ENCODE data around the gene EXOC3L4. TPM values are rescaled to one million over a fixed set of nuclear protein-coding genes. Genes with fewer than 3 reads are reported as not detected.

Gene EXOC3L4
- total and polyA plus RNA-seq, 2 donors (not counting 1 experiment from before 2014, with no cell fraction given) = 0.39 to 0.50 TPM

DNA sequence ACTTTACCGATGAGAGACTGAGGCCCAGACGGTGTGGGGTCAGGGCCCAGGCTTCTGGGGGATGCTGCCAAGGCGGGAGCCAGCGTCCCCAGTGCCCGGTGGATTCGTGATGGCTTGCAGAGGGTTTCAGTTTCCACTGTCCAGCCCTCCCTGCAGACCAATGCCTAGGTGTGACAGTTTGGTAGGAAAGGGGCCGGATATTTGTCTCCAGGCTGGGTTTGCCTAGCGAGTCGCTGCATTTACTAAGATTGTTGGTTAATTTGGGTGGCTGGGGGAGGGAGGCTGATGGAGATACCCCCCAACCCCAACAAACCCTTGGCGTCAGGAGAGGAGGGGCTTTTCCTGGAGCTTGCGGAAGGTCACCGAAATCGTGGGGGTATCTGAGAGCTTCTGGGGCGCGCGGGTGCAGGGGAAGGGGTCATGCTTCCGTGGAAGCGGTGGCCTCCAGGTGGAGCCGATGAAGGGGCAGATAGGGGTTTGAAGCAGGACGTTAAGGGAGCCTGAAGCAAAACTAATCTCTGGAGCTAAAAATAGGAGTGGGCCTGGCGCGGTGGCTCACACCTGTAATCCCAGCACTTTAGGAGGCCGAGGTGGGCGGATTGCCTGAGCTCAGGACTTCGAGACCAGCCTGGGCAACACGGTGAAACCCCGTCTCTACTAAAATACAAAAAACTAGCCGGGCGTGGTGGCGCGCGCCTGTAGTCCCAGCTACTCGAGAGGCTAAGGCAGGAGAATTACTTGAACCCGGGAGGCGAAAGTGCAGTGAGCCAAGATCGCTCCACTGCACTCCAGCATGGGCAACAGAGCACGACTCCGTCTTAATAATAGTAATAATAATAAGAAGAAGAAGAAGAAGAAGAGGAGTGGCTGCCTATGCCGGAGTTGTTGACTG lies 36.1 kb upstream of the EXOC3L4 start:
- no peak for TF ChIP-seq EZH2 (IDR thresholded peaks at IDR 0.05; ENCODE audit: low read length, missing control alignments)
- TF ChIP-seq, protein P1, sequence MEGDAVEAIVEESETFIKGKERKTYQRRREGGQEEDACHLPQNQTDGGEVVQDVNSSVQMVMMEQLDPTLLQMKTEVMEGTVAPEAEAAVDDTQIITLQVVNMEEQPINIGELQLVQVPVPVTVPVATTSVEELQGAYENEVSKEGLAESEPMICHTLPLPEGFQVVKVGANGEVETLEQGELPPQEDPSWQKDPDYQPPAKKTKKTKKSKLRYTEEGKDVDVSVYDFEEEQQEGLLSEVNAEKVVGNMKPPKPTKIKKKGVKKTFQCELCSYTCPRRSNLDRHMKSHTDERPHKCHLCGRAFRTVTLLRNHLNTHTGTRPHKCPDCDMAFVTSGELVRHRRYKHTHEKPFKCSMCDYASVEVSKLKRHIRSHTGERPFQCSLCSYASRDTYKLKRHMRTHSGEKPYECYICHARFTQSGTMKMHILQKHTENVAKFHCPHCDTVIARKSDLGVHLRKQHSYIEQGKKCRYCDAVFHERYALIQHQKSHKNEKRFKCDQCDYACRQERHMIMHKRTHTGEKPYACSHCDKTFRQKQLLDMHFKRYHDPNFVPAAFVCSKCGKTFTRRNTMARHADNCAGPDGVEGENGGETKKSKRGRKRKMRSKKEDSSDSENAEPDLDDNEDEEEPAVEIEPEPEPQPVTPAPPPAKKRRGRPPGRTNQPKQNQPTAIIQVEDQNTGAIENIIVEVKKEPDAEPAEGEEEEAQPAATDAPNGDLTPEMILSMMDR (conservative IDR thresholded peaks at IDR 0.05 in 1 of 2, IDR thresholded peaks at IDR 0.05 in 1 of 2; ENCODE audit: low read depth in 1 of 2, low read length in 2 of 2) = no peak
- H4K20me1 ChIP-seq (ENCODE audit: control insufficient read depth, extremely low read depth, insufficient read depth, low read length) = peaks cover 2% of the 10 kb centered on the region
- H3K9ac ChIP-seq (ENCODE audit: insufficient read depth, low read length) = peak overlapping the region; percentile 74
- no peaks in the 10 kb centered on the region for H3K9me3 ChIP-seq (ENCODE audit: control insufficient read depth, insufficient read depth, low read depth, low read length)
- peaks cover 34% of the 10 kb centered on the region for H3K79me2 ChIP-seq (ENCODE audit: control insufficient read depth, insufficient read depth, low read length)
- peak overlapping the region; percentile 100 for H3K4me2 ChIP-seq (ENCODE audit: extremely low read depth, insufficient read depth, low read length)
- peak overlapping the region; percentile 64 for H3K27ac ChIP-seq (ENCODE audit: insufficient read depth, low read length)
- no peaks in the 10 kb centered on the region for H3K27me3 ChIP-seq (ENCODE audit: control insufficient read depth, insufficient read depth, low read length)
- H3K4me1 ChIP-seq (ENCODE audit: control insufficient read depth, extremely low read depth, insufficient read depth, low read length) = peaks cover 2% of the 10 kb centered on the region
- H3K36me3 ChIP-seq (ENCODE audit: control insufficient read depth, insufficient read depth, low read length) = no peaks in the 10 kb centered on the region
- H2AFZ ChIP-seq (ENCODE audit: low read length) = peak overlapping the region; percentile 93
- peak in 1 of 2 donors; percentile 14 for DNase-seq (ENCODE audit: low read depth in 2 of 2)
- peak overlapping the region; percentile 84 to 94 (median 87) for H3K4me3 ChIP-seq (replicated peaks in 1 of 4; ENCODE audit: control extremely low read depth in 1 of 4, insufficient read depth in 1 of 4, low read depth in 3 of 4, low read length in 4 of 4)

DNA sequence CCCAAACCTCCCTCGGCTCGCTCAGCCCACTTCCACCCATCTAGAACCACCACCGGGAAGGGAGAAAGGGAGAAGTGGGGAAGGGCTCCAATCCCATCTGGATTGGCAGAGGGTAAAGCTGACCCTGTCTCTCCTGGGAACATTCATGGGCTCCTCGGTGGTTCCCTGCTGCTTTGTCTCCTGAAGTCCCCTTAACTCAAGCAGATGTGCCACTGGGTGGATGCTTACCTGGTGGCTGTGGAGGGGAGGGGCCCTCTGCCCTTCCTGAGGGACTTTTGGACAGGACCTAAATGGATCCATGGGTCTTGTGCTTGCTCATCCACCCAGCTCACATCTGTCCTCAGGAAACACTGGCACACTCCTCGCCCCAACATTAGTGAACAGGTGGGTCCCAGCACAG lies 35.0 kb upstream of the EXOC3L4 start:
- TF ChIP-seq, protein P1 (conservative IDR thresholded peaks at IDR 0.05 in 1 of 2, IDR thresholded peaks at IDR 0.05 in 1 of 2; ENCODE audit: low read depth in 1 of 2, low read length in 2 of 2) = no peak
- TF ChIP-seq EZH2 (IDR thresholded peaks at IDR 0.05; ENCODE audit: low read length, missing control alignments) = no peak
- H3K4me2 ChIP-seq (ENCODE audit: extremely low read depth, insufficient read depth, low read length) = no peak overlapping the region
- peaks cover 2% of the 10 kb centered on the region for H4K20me1 ChIP-seq (ENCODE audit: control insufficient read depth, extremely low read depth, insufficient read depth, low read length)
- no peaks in the 10 kb centered on the region for H3K9me3 ChIP-seq (ENCODE audit: control insufficient read depth, insufficient read depth, low read depth, low read length)
- H2AFZ ChIP-seq (ENCODE audit: low read length) = no peak overlapping the region
- H3K36me3 ChIP-seq (ENCODE audit: control insufficient read depth, insufficient read depth, low read length) = no peaks in the 10 kb centered on the region
- H3K27me3 ChIP-seq (ENCODE audit: control insufficient read depth, insufficient read depth, low read length) = no peaks in the 10 kb centered on the region
- H3K27ac ChIP-seq (ENCODE audit: insufficient read depth, low read length) = no peak overlapping the region
- H3K4me3 ChIP-seq (replicated peaks in 1 of 4; ENCODE audit: control extremely low read depth in 1 of 4, insufficient read depth in 1 of 4, low read depth in 3 of 4, low read length in 4 of 4) = peak overlapping the region in 1 of 4 experiments; percentile 20
- H3K79me2 ChIP-seq (ENCODE audit: control insufficient read depth, insufficient read depth, low read length) = peaks cover 24% of the 10 kb centered on the region
- no peak for DNase-seq (ENCODE audit: low read depth in 2 of 2)
- peaks cover 2% of the 10 kb centered on the region for H3K4me1 ChIP-seq (ENCODE audit: control insufficient read depth, extremely low read depth, insufficient read depth, low read length)
- no peak overlapping the region for H3K9ac ChIP-seq (ENCODE audit: insufficient read depth, low read length)

DNA sequence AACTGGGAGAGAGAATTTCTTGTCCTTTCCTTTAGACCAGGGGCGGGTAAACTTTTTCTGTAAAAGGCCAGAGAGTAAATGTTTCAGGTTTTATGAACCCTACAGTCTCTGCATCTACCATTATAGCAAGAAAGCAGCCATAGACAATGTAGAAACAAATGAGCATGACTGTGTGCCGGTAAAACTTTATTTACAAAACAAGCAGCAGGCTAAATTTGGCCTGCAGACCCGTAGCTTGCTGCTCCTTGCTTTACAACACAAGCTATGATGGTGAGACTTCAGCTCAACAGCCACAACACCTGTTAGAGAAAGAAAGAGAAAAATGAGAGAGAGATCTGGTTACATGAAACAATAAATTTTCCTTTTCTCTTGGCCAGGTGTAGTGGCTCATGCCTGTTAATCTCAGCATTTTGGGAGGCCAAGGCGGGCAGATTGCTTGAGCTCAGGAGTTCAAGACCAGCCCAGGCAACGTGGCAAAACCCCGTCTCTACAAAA lies 33.0 kb upstream of the EXOC3L4 start:
- Histone ChIP-seq H3K36me3 (ENCODE audit: control insufficient read depth, insufficient read depth, low read length) (no peaks in the 10 kb centered on the region), H3K4me3 (replicated peaks in 1 of 4; ENCODE audit: control extremely low read depth in 1 of 4, insufficient read depth in 1 of 4, low read depth in 3 of 4, low read length in 4 of 4) (no peak overlapping the region)

More for the DNA sequence above, 33.0 kb upstream of the EXOC3L4 start:
- Histone ChIP-seq H2AFZ (ENCODE audit: low read length) (no peak overlapping the region), H4K20me1 (ENCODE audit: control insufficient read depth, extremely low read depth, insufficient read depth, low read length) (no peaks in the 10 kb centered on the region), H3K9ac (ENCODE audit: insufficient read depth, low read length) (no peak overlapping the region), H3K27ac (ENCODE audit: insufficient read depth, low read length) (no peak overlapping the region), H3K79me2 (ENCODE audit: control insufficient read depth, insufficient read depth, low read length) (peaks cover 5% of the 10 kb centered on the region), H3K4me1 (ENCODE audit: control insufficient read depth, extremely low read depth, insufficient read depth, low read length) (peaks cover 2% of the 10 kb centered on the region), H3K4me2 (ENCODE audit: extremely low read depth, insufficient read depth, low read length) (no peak overlapping the region), H3K9me3 (ENCODE audit: control insufficient read depth, insufficient read depth, low read depth, low read length) (no peaks in the 10 kb centered on the region), H3K27me3 (ENCODE audit: control insufficient read depth, insufficient read depth, low read length) (no peaks in the 10 kb centered on the region)
- no peak for TF ChIP-seq EZH2 (IDR thresholded peaks at IDR 0.05; ENCODE audit: low read length, missing control alignments)
- TF ChIP-seq, protein P1 (conservative IDR thresholded peaks at IDR 0.05 in 1 of 2, IDR thresholded peaks at IDR 0.05 in 1 of 2; ENCODE audit: low read depth in 1 of 2, low read length in 2 of 2) = no peak
- DNase-seq (ENCODE audit: low read depth in 2 of 2) = no peak
